Smooth muscle cell (in vitro differentiated cells): ENCODE measurements around the gene MTHFD1. TPM values are rescaled to one million over a fixed set of nuclear protein-coding genes. Genes with fewer than 3 reads are reported as not detected.

ENCODE experiments used
- DNase-seq: peaks from one replicate; lab custom pipeline; 2025; ENCODE audit not compliant: unreplicated experiment; lab: John Stamatoyannopoulos, UW
- H2AFZ ChIP-seq: fragments of 200-600 bp; sonication (generic); 2 replicates; pipeline ENCODE4 v1.6.0; 2016; ENCODE audit warnings: antibody characterized with exemption, low read depth, mild to moderate bottlenecking
- H3F3A ChIP-seq: fragments of 200-600 bp; sonication (generic); 2 replicates; pipeline ENCODE4 v1.6.0; 2017; ENCODE audit warnings: antibody characterized with exemption, low read depth
- H3K27ac ChIP-seq: fragments of 200-600 bp; sonication (generic); 2 replicates; pipeline ENCODE4 v1.5.1; 2016; ENCODE audit warnings: low read depth, mild to moderate bottlenecking
- H3K27me3 ChIP-seq: fragments of 200-600 bp; sonication (generic); 2 replicates; pipeline ENCODE4 v1.6.1; 2016; ENCODE audit warnings: low read depth, mild to moderate bottlenecking
- H3K36me3 ChIP-seq: fragments of 200-600 bp; sonication (generic); 2 replicates; pipeline ENCODE4 v1.5.1; 2016; ENCODE audit warnings: low read depth
- H3K4me1 ChIP-seq: fragments of 200-600 bp; sonication (generic); 2 replicates; pipeline ENCODE4 v1.5.1; 2016; ENCODE audit warnings: low read depth
- H3K4me2 ChIP-seq: fragments of 200-600 bp; sonication (generic); 2 replicates; pipeline ENCODE4 v1.6.0; 2016; ENCODE audit warnings: mild to moderate bottlenecking
- H3K4me3 ChIP-seq: fragments of 200-600 bp; sonication (generic); 2 replicates; pipeline ENCODE4 v1.5.1; 2016; ENCODE audit warnings: mild to moderate bottlenecking
- H3K79me2 ChIP-seq: fragments of 200-600 bp; sonication (generic); 2 replicates; pipeline ENCODE4 v1.6.0; 2016; ENCODE audit warnings: low read depth, mild to moderate bottlenecking
- H3K9ac ChIP-seq: fragments of 200-600 bp; sonication (generic); 2 replicates; pipeline ENCODE4 v1.6.0; 2016; ENCODE audit warnings: low read depth
- H3K9me3 ChIP-seq: fragments of 200-600 bp; sonication (generic); replicated peaks from 2 replicates; pipeline ENCODE4 v1.5.1; 2016; ENCODE audit warnings: low read depth
- H4K20me1 ChIP-seq: fragments of 200-600 bp; sonication (generic); 2 replicates; pipeline ENCODE4 v1.6.0; 2016; ENCODE audit warnings: low read depth
- whole genome bisulfite sequencing: methylation state at CpG from one replicate; pipeline ENCODE4 v1.1.7; 2016; ENCODE audit warnings: low lambda C conversion rate; 5-methylcytosine and 5-hydroxymethylcytosine counted together
- polyA plus RNA-seq: library from polyadenylated mRNA; unstranded; fragments of >200 nt; fragmentation: Nextera tagmentation; extraction: Ambion mirVana; gene quantifications from 2 replicates; pipeline ENCODE4 v1.2.1, GENCODE V29; 2016
- total RNA-seq: library from RNA; depleted of rRNA; stranded (reverse); fragments of >200 nt; gene quantifications from 2 replicates; pipeline ENCODE4 v1.2.3, GENCODE V29; 2014
- TF ChIP-seq, protein P1 (sequence below): fragments of 200-600 bp; sonication (generic); IDR thresholded peaks from 2 replicates; pipeline ENCODE4 v1.5.1; 2017; ENCODE audit warnings: borderline replicate concordance, mild to moderate bottlenecking, antibody characterized with exemption; ENCODE audit not compliant: insufficient read depth, poor library complexity, severe bottlenecking

MTHFD1 gene
- total and polyA plus RNA-seq, 2 experiments from 2014 or later = 12.8 to 25.4 TPM

DNA sequence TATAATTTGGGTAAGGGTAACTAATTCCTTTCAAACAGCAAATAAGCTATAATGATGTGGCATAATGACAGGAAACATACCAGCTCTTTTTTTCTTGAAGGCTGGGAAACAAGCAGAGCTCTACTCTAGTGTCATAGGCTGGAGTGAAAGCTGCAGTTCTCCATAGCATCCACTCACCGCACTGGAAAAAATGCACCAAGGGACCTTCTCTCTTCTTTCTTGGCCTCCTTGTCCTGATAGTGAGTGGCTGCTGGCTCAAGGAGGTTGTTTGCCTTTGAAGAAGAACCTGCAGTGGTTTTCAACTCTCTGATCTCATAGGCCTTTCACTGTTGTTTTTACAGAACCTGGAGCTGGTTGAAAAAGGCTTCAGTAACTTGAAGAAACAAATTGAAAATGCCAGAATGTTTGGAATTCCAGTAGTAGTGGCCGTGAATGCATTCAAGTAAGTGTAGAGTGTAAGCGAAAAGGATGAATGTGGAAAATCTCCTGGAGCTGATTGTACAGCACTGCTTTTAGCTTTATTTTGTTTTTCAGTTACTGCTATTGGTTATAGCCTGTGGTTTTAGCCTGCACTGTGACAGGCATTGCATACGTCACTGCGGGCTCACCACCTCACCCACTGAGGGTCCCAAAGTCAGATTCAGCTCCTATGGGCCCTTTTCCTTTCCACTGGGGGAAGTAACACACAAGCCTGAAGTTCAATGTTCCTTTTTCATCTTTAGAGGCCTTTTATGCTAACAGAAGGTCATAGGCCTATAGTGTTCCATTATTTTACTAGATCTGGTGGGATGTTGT lies 59.9 kb downstream of the MTHFD1 start:
- H3K4me3 ChIP-seq = no peak overlapping the region
- no peak for DNase-seq
- no peaks in the 10 kb centered on the region for H3K9me3 ChIP-seq
- peaks cover 18% of the 10 kb centered on the region for H3K4me1 ChIP-seq
- no peak overlapping the region for H3K4me2 ChIP-seq
- WGBS = 71% methylated on average over 5 of the region's 5 CpGs
- no peaks in the 10 kb centered on the region for H3K36me3 ChIP-seq
- H3F3A ChIP-seq = peaks cover 6% of the 10 kb centered on the region
- H3K27ac ChIP-seq = peak overlapping the region; percentile 20
- H3K27me3 ChIP-seq = no peaks in the 10 kb centered on the region
- H2AFZ ChIP-seq = no peak overlapping the region
- no peak overlapping the region for H3K9ac ChIP-seq
- no peaks in the 10 kb centered on the region for H4K20me1 ChIP-seq
- TF ChIP-seq, protein P1, sequence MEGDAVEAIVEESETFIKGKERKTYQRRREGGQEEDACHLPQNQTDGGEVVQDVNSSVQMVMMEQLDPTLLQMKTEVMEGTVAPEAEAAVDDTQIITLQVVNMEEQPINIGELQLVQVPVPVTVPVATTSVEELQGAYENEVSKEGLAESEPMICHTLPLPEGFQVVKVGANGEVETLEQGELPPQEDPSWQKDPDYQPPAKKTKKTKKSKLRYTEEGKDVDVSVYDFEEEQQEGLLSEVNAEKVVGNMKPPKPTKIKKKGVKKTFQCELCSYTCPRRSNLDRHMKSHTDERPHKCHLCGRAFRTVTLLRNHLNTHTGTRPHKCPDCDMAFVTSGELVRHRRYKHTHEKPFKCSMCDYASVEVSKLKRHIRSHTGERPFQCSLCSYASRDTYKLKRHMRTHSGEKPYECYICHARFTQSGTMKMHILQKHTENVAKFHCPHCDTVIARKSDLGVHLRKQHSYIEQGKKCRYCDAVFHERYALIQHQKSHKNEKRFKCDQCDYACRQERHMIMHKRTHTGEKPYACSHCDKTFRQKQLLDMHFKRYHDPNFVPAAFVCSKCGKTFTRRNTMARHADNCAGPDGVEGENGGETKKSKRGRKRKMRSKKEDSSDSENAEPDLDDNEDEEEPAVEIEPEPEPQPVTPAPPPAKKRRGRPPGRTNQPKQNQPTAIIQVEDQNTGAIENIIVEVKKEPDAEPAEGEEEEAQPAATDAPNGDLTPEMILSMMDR = no peak
- H3K79me2 ChIP-seq = no peaks in the 10 kb centered on the region

DNA sequence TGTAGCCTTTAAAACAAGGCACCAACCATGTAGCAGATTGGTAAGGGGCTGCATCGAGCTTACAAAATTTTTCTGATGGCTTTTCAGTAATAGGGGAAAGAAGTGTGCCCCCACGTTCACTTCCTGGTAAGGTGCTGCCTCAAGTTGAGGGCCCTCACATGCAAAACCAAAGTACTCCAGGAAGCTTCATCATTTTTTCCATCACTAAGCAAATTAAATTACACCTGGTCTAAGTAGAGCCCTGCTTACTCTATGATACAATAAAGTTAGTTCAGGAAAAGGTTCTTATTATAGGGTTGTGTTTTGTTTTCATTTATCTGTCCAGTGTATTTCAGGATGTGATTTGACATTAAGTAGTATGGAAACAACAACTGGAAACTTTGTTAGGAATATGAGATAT lies 62.1 kb downstream of the MTHFD1 start:
- peaks cover 9% of the 10 kb centered on the region for H3K4me1 ChIP-seq
- no peak for DNase-seq
- no peaks in the 10 kb centered on the region for H3K9me3 ChIP-seq
- H3K4me2 ChIP-seq = no peak overlapping the region
- 97% methylated on average over 2 of the region's 2 CpGs for WGBS
- no peaks in the 10 kb centered on the region for H4K20me1 ChIP-seq
- no peak overlapping the region for H3K9ac ChIP-seq
- H2AFZ ChIP-seq = no peak overlapping the region
- no peaks in the 10 kb centered on the region for H3K79me2 ChIP-seq
- H3K4me3 ChIP-seq = no peak overlapping the region
- no peak overlapping the region for H3K27ac ChIP-seq
- TF ChIP-seq, protein P1 = no peak
- H3K36me3 ChIP-seq = no peaks in the 10 kb centered on the region
- H3K27me3 ChIP-seq = no peaks in the 10 kb centered on the region
- peaks cover under 1% of the 10 kb centered on the region for H3F3A ChIP-seq

DNA sequence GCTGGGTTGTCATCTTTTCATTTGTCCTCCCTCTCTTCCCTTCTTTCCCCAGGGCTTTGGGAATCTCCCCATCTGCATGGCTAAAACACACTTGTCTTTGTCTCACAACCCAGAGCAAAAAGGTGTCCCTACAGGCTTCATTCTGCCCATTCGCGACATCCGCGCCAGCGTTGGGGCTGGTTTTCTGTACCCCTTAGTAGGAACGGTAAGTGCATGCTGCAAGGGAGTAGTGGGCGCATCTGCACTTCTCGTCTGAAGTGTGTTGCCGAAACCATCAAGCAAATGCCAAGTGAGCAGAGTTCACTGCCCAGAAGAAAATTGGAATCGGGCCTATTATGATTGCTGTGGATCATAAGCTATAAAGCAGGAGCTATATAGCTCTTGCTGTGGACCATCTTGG lies 66.5 kb downstream of the MTHFD1 start:
- WGBS = 99% methylated on average over 10 of the region's 10 CpGs
- no peaks in the 10 kb centered on the region for H3K27me3 ChIP-seq
- no peaks in the 10 kb centered on the region for H4K20me1 ChIP-seq
- DNase-seq = no peak
- no peak overlapping the region for H2AFZ ChIP-seq
- H3F3A ChIP-seq = no peaks in the 10 kb centered on the region
- no peaks in the 10 kb centered on the region for H3K79me2 ChIP-seq
- no peaks in the 10 kb centered on the region for H3K36me3 ChIP-seq
- TF ChIP-seq, protein P1 = no peak
- H3K4me1 ChIP-seq = no peaks in the 10 kb centered on the region
- H3K4me3 ChIP-seq = no peak overlapping the region
- no peaks in the 10 kb centered on the region for H3K9me3 ChIP-seq
- no peak overlapping the region for H3K9ac ChIP-seq
- H3K27ac ChIP-seq = no peak overlapping the region
- H3K4me2 ChIP-seq = no peak overlapping the region
